Ishikawa (cell line): ENCODE data around the gene IGFL2.

Experiments
- EP300 ChIP-seq: IDR thresholded peaks from 2 replicates; pipeline ENCODE4 v1.6.1; 2012; ENCODE audit warnings: borderline replicate concordance
- FOXM1 ChIP-seq: IDR thresholded peaks from 2 replicates; pipeline ENCODE4 v1.6.1; 2012; ENCODE audit warnings: low read depth, borderline replicate concordance

DNA sequence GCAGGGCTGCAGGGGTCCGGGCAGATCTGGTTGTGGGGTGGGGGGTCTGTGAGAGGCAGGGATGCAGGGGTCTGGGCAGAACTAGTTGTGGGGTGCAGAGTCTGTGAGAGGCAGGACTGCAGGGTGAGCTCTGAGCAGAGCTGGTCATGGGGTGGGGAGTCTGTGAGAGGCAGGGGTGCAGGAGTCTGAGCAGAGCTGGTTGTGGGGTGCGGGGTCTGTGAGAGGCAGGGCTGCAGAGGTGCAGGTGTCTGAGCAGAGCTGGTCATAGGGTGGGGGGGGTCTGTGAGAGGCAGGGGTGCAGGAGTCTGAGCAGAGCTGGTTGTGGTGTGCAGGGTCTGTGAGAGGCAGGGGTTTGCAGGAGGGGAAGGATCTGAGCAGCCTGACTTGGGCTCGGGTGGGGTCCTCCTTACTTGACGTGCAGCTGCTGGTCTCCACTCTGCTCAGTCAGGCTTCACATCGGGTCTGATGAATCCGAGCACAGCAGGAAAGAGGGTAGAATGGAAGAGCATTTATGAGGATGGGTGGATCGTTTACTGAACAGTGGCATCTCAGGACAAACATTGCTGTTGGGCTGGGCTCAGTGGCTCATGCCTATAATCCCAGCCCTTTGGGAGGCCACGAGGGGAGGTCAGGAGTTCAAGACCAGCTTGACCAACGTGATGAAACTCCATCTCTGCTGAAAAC is 31.2 kb downstream of the IGFL2 start:
- no peak for TF ChIP-seq FOXM1
- no peak for TF ChIP-seq EP300
